Motor neuron (in vitro differentiated cells): ENCODE measurements around the gene ESR1. TPM values are rescaled to one million over a fixed set of nuclear protein-coding genes. Genes with fewer than 3 reads are reported as not detected.
"Not testable (repeated sequence)": the region's sequence is repeated elsewhere in the genome, so short reads cannot be mapped to it uniquely, and the experiment has no call there.

Experiments
- ATAC-seq, 8 experiments: fragments of 200-7000 bp; cut with Tn5 transposase; replicated peaks in 6 of 8; 2 replicates each; pipeline ENCODE4 v1.8.0; 2021; ENCODE audit warnings: mild to moderate bottlenecking in 8 of 8, moderate library complexity in 8 of 8
- H3K27ac ChIP-seq, 2 donors: fragments of 250-450 bp; sonication (Bioruptor Pico); 2 replicates each; pipeline ENCODE4 v1.9.0; 2021; ENCODE audit warnings: antibody characterized with exemption in 2 of 2, mild to moderate bottlenecking in 2 of 2, moderate library complexity in 1 of 2
- H3K4me1 ChIP-seq, 2 donors: fragments of 250-450 bp; sonication (Bioruptor Pico); replicated peaks in 1 of 2; 2 replicates each; pipeline ENCODE4 v1.6.1; 2021; ENCODE audit warnings: antibody characterized with exemption in 2 of 2, mild to moderate bottlenecking in 2 of 2, moderate library complexity in 1 of 2
- H3K4me3 ChIP-seq, 5 donors: fragments of 250-450 bp; sonication (Bioruptor Pico); 2 replicates each; pipeline ENCODE4 v1.9.0; 2021; ENCODE audit warnings: antibody characterized with exemption in 5 of 5, mild to moderate bottlenecking in 5 of 5, moderate library complexity in 4 of 5
- WGBS, 10 experiments: fragments of 450-650 bp; shearing (Covaris generic); methylation state at CpG; one replicate each; pipeline ENCODE4 v1.0.0; 2022; 5-methylcytosine and 5-hydroxymethylcytosine counted together
- in situ Hi-C, 9 experiments: fragments of 400-800 bp; cut with MboI; loops; one replicate each; pipeline ENCODE4 v1.15.0; 2021; ENCODE audit warnings: low sequenced_read_pairs in 9 of 9, low pct_unique_long_range_greater_than_20kb in 2 of 9; ENCODE audit not compliant: unreplicated experiment in 9 of 9
- total RNA-seq, 8 experiments: library from RNA; unstranded; fragments of 300-600 nt; gene quantifications; 2 replicates each; pipeline versions ENCODE4 v1.2.3 to v1.2.4, GENCODE V29; 2022

Gene ESR1
- total RNA-seq, 8 experiments from 2014 or later, result 0.24 to 1.4 (median 0.77) TPM

DNA sequence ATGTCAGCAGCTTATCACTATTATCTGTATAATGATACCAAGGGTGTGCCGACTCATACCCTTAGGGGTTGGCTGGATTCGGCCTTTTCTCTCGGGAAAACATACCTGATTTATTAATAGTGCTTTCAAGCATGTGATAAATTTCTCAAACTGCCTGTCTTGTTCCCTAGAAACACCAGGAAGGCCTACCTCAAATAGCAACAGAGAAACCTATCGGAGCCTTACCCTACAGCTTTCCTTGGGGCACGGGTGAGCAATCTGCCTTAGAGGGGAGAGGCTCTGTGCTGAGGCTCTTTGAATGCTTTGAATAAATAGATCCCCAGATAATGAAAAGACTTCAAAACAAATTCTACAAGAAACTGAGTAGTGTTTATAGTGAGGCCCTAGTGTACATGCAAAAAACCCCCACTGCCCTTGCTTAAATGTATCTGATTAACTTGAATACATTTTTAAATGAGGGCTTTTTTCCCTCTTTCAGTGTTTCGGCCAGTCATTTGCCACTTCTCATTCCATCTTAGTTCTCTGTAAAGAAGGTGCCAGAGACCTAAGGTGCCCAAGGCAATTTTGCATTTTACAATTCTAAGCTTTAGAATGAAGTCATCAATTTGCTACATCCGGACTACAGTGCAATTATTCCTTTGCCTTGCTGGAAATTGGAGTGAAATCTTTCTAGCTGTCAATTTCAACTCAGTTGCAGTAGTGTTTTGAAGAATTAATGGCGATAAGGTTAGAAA lies 320.1 kb downstream of the ESR1 start:
- no peak overlapping the region for H3K4me3 ChIP-seq
- H3K27ac ChIP-seq, result no peak overlapping the region
- in situ Hi-C loops, result loop anchor here in 1 of 9 experiments (25.0 kb wide), 1 partner anchor 135 kb away; no protein-coding TSS in a partner anchor
- H3K4me1 ChIP-seq, result no peaks in the 10 kb centered on the region
- 58 to 100% (median 90%) methylated on average over 1 to 8 of the region's 8 CpGs for WGBS, 10 experiments
- peak in 4 of 8 experiments; percentile 31 to 81 (median 48) for ATAC-seq

DNA sequence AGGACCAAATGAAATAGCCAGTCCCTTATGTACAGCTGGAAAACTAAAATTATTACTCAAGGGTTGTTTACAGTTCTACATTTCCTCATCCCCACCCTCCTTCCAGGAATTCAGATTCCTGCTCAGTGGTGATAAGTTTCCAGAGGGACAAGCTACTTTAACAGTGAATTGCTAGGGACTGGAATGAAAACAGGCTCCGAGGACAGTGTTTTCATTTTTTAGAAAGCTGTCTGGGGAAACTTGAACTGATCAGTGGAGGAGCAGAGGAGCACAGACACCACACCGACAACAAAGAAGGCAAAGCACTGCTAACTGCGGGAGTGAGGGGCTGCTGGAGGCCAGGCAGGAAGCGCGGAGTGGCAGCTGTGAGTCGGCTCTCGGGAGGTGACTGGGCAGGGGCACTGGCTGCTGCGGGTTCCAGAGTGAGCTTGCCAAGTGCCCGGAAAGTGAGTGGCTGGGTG lies 322.2 kb downstream of the ESR1 start:
- ATAC-seq, result peak in 6 of 8 experiments; percentile 21 to 93 (median 62)
- in situ Hi-C loops, result loop anchor here in 1 of 9 experiments (25.0 kb wide), 1 partner anchor 133 kb away; no protein-coding TSS in a partner anchor
- Histone ChIP-seq H3K27ac (no peak overlapping the region), H3K4me1 (no peaks in the 10 kb centered on the region), H3K4me3 (no peak overlapping the region)
- 0 to 100% (median 66%) methylated on average over 1 to 9 of the region's 9 CpGs; no CpG with 5 or more reads in 2 of the 10 experiments for WGBS, 10 experiments

DNA sequence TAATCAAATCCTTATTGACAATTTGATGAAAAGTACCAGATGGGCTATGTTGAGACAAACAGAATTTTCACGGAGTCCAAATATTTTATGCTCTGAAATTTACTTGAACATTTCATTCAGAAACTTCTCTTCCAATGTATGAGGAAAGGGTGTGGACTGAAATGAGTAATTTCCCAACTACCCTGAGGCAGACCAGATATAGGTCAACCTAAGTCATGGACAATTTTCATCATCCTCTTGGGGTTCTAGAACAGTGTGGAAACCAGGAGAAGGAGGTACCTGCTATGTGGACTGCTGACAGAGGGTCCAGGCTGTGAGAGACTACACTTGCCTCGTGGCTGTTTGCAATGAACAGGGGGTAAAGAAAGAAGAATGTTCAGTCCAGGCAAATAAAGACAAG lies 323.0 kb downstream of the ESR1 start:
- ATAC-seq, result peak in 3 of 8 experiments; percentile 22 to 51 (median 40)
- no peak overlapping the region for H3K27ac ChIP-seq
- in situ Hi-C loops, result loop anchor here in 1 of 9 experiments (25.0 kb wide), 1 partner anchor 132 kb away; no protein-coding TSS in a partner anchor
- no peaks in the 10 kb centered on the region for H3K4me1 ChIP-seq
- no peak overlapping the region for H3K4me3 ChIP-seq
- WGBS, 10 experiments, result 30 to 100% (median 80%) methylated on average over 1 to 2 of the region's 2 CpGs; no CpG with 5 or more reads in 1 of the 10 experiments

DNA sequence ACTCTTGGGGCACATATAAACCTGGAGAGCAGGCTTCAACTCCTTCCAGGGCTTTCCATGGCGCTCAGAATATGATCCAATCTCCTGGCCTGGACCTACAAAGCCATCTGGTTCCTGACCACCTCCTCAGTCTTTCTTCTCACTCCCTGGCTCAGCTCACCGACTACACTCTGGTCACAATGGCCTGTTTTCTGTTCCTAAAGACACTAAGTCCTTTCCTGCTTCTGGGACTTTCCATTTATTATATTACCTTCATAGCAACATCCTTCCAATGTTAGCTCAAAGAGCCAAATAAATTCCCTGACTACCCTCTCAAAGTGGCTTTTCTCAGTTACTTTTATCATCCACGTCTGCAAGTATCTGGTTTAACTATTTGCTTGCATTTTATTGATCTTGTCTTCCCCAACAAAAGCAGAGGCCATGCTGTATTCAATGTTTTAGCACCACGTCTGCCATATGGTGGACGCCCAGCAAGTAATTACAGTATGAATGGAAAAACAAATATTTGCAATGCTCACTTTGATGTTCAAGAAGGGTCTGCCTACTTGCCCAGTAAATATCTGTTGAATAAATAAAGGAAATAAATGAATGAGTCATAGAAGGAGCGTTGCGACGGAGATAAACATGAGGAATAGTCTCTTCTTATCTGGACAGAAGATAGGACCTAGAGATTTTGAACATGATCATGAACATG lies 328.4 kb downstream of the ESR1 start:
- H3K27ac ChIP-seq, result no peak overlapping the region
- WGBS, 10 experiments, result 65 to 90% (median 75%) methylated on average over 3 to 8 of the region's 8 CpGs; no CpG with 5 or more reads in 2 of the 10 experiments
- in situ Hi-C loops, result loop anchor here in 1 of 9 experiments (25.0 kb wide), 1 partner anchor 126 kb away; no protein-coding TSS in a partner anchor
- ATAC-seq, result peak in 1 of 8 experiments; percentile 19
- no peak overlapping the region for H3K4me3 ChIP-seq
- no peaks in the 10 kb centered on the region for H3K4me1 ChIP-seq

DNA sequence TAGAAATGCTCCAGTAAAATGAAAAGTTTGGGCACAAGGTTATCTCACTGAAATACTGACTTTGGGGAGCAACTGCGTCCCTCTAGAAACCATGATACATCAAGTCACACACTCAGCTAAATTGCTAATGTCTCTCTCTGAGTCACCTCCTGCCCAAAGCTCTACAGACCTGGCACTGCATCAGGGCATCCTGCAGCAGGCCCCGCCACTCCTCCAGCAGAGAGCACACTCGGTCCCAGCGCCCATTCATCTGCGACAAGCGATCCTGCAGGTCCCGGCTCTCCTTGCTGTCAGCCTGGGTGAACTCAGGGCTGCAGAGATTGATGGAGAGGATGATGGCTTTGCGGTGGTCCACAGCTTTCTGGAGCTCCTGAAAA lies 329.0 kb downstream of the ESR1 start:
- Histone ChIP-seq H3K4me1 (no peaks in the 10 kb centered on the region), H3K27ac (no peak overlapping the region), H3K4me3 (no peak overlapping the region)
- in situ Hi-C loops, result loop anchor here in 1 of 9 experiments (25.0 kb wide), 1 partner anchor 126 kb away; no protein-coding TSS in a partner anchor
- peak in 1 of 8 experiments; percentile 26 for ATAC-seq
- WGBS, 10 experiments, result 80 to 100% (median 92%) methylated on average over 1 to 8 of the region's 8 CpGs; no CpG with 5 or more reads in 1 of the 10 experiments

DNA sequence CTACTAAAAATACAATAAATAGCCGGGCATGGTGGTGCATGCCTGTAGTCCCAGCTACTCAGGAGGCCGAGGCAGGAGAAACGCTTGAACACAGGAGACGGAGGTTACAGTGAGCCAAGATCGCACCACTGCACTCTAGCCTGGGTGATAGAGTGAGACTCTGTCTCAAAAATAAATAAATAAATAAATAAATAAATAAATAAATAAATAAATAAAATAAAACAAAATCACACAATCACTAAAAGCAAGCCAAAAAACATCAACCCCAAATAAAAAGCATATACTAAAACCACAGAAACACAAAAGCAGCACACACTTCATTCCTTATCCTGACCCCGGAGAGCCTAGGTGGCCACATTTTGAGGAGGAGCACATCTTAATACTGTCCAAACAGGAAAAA lies 330.9 kb downstream of the ESR1 start:
- H3K4me3 ChIP-seq, H3K27ac ChIP-seq, H3K4me1 ChIP-seq, ATAC-seq: not testable (repeated sequence)
- in situ Hi-C loops, result loop anchor here in 1 of 9 experiments (25.0 kb wide), 1 partner anchor 124 kb away; no protein-coding TSS in a partner anchor
- 95 to 100% (median 100%) methylated on average over 1 to 6 of the region's 6 CpGs; no CpG with 5 or more reads in 2 of the 10 experiments for WGBS, 10 experiments

DNA sequence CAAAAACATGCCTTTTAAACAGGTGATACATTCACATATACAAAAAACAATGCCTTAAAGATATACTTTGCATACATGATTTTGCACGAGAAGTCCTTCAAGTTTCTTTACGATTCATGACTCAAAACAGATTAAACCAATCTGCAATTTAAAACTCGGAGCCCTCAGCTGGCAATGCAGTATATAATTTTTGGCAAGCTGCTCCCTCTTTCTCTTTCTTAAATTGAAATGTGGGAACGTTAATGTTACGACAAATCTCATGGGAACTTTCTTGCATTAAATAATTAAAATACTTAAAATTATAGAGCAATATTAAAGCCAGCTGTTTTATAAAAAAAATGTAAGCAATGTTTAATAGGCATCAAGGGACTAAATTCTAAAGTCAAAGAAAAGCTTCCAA lies 334.6 kb downstream of the ESR1 start:
- in situ Hi-C loops, result loop anchor here in 1 of 9 experiments (25.0 kb wide), 1 partner anchor 120 kb away; no protein-coding TSS in a partner anchor
- no peaks in the 10 kb centered on the region for H3K4me1 ChIP-seq
- H3K4me3 ChIP-seq, result no peak overlapping the region
- no peak overlapping the region for H3K27ac ChIP-seq
- ATAC-seq, result peak in 1 of 8 experiments; percentile 55
- 0 to 97% (median 50%) methylated on average over 1 to 5 of the region's 5 CpGs for WGBS, 10 experiments

DNA sequence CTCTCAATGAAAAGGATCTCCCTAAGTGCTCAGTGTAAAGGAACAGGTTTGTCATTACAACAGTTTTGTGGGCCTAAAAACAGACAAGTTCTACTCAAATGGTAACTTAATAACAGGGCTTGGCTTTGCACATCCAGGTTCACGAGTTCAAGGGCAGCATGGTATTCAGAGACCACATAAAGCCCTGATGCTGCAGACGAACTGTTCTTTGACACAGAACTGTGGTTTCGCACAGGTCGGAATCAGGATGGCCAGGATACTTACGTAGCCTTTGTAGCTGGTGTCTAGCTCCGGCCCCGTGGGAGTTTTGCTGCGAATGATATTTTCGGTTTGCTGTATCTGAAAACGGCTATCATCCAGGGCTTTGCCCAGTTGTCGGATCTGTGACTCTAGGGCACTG lies 335.9 kb downstream of the ESR1 start:
- in situ Hi-C loops, result loop anchor here in 1 of 9 experiments (25.0 kb wide), 1 partner anchor 119 kb away; no protein-coding TSS in a partner anchor
- WGBS, 10 experiments, result 77 to 98% (median 89%) methylated on average over 1 to 11 of the region's 11 CpGs; no CpG with 5 or more reads in 2 of the 10 experiments
- no peaks in the 10 kb centered on the region for H3K4me1 ChIP-seq
- H3K4me3 ChIP-seq, result no peak overlapping the region
- no peak for ATAC-seq
- H3K27ac ChIP-seq, result no peak overlapping the region

DNA sequence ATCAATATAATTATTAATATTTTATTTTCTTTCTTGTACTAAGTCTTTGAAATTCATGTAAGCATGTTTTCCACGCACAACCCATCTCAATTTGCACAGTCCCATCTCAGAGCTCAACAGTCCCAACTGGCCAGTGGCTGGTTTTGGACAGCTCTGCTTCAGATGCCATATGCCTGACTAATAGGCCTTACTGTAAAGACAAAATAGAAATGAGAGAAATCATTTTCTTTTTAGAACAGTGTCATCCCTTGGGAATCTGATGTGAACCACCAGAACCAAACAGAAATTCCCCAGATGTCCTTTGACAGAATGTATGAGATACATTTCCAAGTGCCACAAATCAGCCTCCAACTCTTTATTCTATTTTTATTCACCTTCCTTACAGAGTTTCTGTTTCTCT lies 338.9 kb downstream of the ESR1 start:
- ATAC-seq, result peak in 2 of 8 experiments; percentile 24 to 47
- Histone ChIP-seq H3K4me3 (no peak overlapping the region), H3K4me1 (peaks cover 0 to 15% of the 10 kb centered on the region in 2 donors), H3K27ac (no peak overlapping the region)
- in situ Hi-C loops, result loop anchor here in 1 of 9 experiments (25.0 kb wide), 1 partner anchor 116 kb away; no protein-coding TSS in a partner anchor
- WGBS, 10 experiments, result 20 to 100% (median 83%) methylated on average over 1 of the region's 1 CpG; no CpG with 5 or more reads in 2 of the 10 experiments

DNA sequence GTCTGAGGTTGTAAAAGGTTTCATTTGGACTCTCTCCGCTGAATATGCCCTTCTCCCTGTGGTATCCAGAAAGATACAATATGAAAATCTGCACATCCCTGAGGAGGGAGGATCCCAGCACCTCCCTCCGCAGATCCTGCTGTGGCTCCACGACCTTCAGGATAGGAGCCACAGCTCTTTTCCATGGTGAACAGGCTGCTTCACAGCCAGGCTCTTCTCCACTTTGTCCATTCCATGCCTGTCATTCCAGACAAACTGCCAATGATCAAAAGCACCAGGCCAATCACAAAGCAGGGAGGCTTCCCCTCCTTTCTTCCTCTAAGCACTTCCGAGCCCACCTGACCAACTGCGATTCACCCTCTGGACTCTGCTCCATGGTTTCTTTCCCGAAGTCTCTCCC lies 339.8 kb downstream of the ESR1 start:
- Histone ChIP-seq H3K4me1 (peaks cover 0 to 15% of the 10 kb centered on the region in 2 donors), H3K27ac (no peak overlapping the region), H3K4me3 (no peak overlapping the region)
- in situ Hi-C loops, result loop anchor here in 1 of 9 experiments (25.0 kb wide), 1 partner anchor 115 kb away; no protein-coding TSS in a partner anchor
- no peak for ATAC-seq
- WGBS, 10 experiments, result 40 to 100% (median 92%) methylated on average over 1 to 6 of the region's 6 CpGs; no CpG with 5 or more reads in 2 of the 10 experiments

DNA sequence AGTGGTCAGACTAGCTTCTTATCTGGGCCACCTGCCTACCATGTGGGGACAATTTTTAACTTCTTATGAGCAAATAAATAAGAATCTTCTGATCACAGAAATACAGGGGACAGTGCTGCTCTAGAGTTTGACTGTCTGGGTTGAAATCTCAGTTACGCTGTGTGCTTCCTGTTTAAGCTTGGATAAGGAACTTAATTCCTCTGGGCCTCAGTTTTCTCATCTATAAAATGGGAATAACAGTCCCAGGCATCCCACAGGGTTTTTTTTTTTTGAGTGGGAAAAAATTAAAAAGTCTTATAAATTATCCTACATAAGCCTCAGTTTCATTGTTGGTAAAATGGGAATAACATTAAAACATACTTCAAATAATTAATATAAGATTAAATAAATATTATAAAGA lies 340.9 kb downstream of the ESR1 start:
- no peak for ATAC-seq
- WGBS, 10 experiments, result 100% methylated on average over 1 of the region's 1 CpG; no CpG with 5 or more reads in 6 of the 10 experiments
- in situ Hi-C loops, result loop anchor here in 1 of 9 experiments (25.0 kb wide), 1 partner anchor 114 kb away; no protein-coding TSS in a partner anchor
- Histone ChIP-seq H3K4me1 (peaks cover 0 to 15% of the 10 kb centered on the region in 2 donors), H3K27ac (no peak overlapping the region), H3K4me3 (no peak overlapping the region)

DNA sequence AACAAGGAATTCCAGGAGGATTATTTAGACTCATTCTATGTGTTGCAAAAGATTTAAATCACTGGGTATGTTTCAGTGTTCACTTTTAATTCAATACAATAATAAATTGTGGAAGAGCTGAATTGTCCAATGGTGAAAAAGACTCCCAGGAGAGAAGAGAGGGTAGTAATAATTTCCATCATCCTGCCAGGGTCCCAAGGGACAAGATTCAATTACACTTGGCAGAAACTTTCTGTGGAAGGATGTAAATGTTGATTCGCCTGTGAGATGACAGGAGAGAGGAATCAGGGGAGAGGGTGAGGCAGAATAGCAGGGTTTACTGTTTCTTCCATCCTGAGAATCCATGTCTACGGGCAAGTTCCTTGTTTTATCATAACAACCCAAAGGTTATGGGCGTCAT lies 342.7 kb downstream of the ESR1 start:
- Histone ChIP-seq H3K4me3 (no peak overlapping the region), H3K27ac (no peak overlapping the region), H3K4me1 (peaks cover 0 to 15% of the 10 kb centered on the region in 2 donors)
- ATAC-seq, result peak in 4 of 8 experiments; percentile 11 to 84 (median 64)
- in situ Hi-C loops, result no loop called here
- WGBS, 10 experiments, result 73 to 100% (median 88%) methylated on average over 1 to 3 of the region's 3 CpGs; no CpG with 5 or more reads in 2 of the 10 experiments
